ENCODE data around the gene SLC7A9.
"Not testable (repeated sequence)": the region's sequence is repeated elsewhere in the genome, so short reads cannot be mapped to it uniquely, and the experiment has no call there.

SLC7A9 gene

DNA sequence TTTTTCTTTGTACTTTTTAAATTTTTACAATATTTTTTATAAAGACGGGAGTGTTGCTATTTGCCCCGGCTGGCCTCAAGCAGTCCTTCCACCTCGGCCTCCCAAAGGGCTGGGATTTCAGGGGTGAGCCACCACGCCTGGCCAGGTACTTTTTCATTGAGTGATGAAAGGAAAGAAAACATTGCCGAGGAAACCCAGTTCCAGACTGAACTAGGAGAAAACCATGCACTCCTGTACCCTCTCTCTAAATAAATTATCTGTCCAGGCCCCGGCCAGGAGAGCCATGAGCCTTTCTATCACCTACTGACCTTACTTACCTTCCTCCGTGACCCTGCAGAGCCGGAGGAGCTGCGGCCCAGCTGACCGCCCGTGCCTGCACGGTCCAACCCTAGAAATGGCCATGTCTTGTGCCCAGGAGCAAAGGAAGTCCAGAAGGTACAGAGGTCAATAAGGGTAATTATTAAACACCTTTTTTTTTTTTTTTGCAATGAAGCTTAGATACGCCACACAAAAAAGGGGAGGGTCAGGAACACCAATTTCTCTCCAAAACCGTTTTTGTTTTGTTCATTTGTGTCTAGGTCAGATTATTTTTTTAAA, at the start of gene SLC7A9:
Gene SLC7A9 (minus strand): TSS at position 399 of the 597 bp plus-strand sequence. CDS start 1,233 bp downstream, outside the sequence.
- DNase-seq, result no peak

DNA sequence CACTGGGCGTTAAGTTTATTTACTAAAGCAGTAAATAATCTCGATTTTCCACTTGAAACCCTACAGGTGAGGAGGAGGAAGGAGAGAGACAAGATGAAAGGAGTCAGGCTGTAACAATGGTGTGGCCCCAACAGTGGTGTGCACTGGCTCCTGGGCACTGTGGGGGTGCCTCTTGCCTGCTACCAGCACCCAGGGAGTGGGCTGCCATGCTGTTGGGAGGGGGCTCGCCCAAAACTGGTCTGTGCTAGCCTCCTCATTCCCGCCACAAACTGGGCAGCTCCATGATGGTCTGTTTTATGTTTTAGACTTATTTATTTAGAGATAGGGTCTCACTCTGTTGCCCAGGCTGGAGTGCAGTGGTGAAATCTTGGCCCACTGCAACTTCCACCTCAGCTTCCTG, 49.8 kb upstream of the SLC7A9 start:
- no peak for DNase-seq

DNA sequence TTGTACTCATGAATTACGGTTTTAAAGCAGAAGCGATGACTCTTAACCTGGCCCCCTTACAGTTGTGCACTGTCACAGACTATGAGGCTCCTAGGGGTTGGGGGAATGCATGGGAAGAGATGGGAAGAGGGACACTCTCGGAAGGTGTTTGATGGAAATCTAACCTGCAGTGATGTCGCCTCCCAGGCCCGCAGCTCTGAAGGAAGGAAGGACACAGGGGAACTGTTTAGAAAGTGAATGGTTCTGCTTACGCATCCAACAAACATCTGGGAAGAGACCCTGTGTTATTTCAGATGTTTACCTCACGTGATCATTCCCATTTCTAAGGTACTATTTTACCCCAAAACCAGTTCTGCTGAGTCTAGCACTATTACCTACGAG, 48.0 kb upstream of the SLC7A9 start:
- DNase-seq, result no peak

DNA sequence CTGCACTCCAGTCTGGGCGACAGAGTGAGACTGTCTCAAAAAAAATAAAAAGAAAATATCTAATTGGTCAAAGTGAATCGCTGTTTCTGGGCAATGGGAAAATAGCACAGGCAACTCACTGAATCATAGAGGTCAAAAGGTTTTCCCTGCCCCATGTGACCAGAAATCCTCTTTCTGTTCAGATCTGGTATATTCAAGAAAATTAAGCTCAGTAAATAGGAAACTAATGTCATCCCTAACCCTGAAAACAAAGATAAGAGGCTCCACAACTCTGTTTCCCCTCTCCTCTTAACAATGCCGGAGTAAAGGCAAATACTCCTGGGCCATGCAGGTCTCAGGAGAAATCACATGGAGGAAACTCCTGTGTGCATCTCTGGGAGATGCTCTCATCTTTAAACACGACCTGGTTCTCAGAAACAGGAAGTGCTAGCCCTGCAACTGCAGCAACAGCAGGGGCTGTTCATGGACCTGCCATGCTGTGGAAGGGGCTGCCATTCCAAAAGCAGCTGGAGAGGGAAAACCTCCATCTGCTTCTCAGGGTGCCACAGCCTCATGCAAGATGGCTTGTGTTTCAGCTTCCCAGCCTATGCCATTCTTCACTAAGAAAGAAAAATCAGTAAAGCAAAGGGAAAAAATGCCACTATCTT, 47.5 kb upstream of the SLC7A9 start:
- DNase-seq, result no peak

DNA sequence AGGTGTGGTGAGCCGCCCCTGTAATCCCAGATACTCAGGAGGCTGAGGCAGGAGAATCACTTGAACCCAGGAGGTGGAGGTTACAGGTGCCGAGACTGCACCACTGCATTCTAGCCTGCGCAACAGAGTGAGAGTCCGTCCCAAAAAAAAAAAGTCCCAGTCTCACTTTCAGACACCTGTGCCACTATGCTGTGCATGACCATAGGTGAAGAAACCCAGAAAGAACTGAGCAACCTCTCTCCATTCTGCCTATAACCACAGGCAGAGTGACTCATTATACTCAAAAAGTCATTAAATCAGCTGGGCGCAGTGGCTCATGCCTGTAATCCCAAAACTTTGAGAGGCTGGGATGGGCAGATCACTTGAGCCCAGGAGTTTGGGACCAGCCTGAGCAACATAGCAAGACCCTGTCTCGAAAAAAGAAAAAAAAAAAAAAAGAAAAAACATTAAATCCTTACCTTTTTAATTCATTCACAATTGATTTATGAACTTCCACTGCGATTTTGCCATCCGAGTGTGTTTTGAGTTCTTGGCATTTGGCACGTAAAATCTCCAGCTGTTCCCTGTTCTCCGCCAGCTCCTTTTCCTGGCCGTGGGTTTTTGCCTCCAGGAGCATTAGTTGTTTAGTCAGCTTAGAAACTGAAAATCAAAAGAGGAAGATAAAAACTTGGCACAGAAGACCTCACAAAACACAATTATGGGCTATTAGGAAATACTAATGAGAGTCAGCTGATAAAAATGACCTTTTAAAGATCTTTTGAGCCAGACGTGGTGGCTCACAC, 45.5 kb upstream of the SLC7A9 start:
- no peak for DNase-seq

DNA sequence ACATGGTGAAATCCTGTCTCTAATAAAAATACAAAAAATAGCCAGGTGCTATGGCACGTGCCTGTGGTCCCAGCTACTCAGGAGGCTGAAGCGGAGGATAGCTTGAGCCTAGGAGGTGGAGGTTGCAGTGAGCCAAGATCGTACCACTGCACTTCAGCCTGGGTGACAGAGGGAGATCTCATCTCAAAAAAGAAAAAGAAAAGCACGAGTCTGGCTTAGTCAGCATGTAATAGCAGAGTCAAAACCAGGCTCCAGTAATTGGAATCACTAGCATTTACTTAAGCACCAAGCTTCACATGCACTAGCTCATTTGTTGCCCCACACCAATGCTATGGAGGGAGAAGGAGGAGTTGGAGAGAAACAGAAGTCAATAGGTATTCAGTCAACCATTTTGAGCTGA, 41.9 kb upstream of the SLC7A9 start:
- no peak for DNase-seq

DNA sequence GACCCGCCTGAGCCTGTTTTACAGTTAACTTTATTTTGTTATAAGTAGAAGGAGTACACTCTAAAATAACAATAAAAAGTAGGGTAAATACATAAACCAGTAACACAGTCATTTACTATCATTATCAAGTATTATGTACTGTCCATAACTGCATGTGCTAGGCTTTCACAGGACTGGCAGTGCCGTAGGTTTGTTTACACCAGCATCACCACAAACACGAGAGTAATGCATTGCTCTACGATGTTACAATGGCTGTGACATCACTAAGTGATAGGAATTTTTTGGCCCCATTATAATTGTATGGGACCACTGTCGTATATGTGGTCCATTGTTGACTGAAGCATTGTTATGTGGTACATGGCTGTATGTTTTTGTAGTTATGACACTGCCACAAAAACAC, 41.3 kb upstream of the SLC7A9 start:
- no peak for DNase-seq

DNA sequence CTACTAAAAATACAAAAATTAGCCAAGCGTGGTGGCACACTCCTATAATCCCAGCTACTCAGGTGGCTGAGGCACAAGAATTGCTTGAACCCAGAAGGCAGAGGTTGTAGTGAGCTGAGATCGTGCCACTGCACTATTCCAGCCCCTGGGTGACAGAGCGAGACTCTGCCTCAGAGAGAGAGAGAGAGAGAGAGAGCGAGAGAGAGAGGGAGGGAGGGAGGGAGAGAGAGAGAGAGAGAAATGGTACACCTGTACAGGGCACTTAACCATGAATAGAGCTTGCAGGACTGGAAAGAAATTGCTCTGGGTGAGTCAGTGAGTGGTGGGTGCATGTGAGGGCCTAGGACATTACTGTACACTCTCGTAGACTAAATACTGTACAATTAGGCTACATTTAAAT, 40.5 kb upstream of the SLC7A9 start:
- no peak for DNase-seq

DNA sequence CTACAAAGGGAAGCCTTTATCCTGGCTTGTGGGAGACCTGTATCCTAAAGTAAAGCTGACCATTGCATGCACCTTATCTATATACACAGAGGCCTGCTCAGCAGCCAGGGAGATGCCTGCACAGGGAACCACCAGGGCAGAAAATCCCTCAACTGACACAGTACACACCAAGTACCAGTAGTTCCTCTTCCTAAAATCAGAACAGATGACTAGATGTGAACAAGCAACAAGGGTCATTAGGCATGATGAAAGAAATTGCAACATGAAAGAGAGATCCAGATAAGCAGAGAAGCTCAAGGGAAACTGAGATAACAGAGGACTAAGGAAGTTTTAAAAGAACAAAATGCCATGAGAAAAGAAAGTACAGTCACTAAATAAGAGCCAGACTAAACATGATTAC, 39.7 kb upstream of the SLC7A9 start:
- no peak for DNase-seq

DNA sequence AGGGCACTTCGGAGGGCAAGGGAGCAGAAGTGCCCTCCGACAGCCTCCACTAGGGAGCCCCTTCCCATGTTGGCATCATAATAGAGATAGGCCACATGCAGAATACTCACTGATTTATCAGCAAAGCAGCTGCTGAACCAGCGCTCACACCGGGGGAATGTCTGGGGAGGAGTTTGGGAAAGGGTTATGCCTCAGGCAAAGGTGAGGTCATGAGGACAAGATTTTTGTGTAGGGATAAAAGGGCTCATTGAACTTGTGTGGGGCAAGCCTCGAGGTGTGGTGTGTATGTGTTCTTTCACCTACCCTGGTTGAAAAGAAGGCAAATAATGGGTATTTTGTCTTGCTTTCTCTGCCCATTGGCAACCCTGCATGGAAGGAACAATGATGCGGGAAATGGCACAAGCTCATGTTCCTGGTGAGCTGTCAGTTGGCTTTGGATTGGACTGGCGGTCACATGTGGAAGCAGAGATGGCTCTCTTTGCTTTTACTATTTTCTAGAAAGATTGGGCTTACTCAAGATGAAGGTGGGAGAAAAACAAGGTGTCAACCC, 39.1 kb upstream of the SLC7A9 start:
- no peak for DNase-seq

DNA sequence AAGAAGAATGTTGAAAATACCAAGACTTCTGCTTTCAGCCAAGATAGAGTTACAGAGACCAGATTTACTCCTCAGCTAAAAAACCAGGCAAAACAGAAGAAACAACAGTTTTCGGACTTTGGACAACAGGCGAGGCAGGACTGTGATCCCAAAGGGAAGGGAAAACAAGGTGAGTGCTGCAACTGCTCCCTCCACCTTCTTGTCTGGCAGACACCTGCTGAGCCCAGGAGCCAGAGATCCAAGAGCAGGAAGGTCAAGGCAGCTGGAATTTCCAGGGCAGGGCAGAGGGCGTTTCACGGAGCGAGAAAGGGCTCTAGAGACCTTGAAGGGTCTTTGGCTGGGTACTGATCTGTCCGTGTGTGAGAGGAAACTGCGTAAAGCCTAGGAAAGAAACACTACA, 32.9 kb upstream of the SLC7A9 start:
- no peak for DNase-seq

DNA sequence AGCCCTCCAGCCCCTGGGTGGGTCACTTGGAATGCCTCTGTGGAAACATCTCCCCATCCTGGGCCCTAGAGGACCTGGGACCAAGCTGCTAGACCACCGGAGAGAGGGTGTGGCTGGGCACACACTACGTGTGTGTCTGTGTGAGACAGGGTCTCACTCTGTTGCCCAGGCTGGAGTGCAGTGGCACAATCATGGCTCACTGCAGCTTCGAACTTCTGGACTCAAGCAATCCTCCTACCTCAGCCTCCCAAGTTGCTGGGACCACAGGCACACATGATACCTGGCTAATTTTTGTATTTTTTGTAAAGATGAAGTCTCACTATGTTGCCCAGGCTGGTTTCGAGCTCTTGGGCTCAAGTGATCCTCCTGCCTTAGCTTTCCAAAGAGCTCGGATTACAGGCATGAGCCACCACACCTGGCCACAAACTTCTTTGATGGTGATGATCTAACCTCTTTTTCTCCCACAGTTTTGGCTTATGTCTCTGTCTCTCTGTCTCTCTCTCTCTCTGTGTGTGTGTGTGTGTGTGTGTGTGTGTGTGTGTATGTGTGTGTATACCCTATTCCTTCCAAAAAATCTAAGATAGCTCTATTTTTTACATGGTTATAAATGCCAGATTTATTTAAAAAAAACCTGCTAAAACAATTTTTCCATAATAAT, 32.1 kb upstream of the SLC7A9 start:
- no peak for DNase-seq

DNA sequence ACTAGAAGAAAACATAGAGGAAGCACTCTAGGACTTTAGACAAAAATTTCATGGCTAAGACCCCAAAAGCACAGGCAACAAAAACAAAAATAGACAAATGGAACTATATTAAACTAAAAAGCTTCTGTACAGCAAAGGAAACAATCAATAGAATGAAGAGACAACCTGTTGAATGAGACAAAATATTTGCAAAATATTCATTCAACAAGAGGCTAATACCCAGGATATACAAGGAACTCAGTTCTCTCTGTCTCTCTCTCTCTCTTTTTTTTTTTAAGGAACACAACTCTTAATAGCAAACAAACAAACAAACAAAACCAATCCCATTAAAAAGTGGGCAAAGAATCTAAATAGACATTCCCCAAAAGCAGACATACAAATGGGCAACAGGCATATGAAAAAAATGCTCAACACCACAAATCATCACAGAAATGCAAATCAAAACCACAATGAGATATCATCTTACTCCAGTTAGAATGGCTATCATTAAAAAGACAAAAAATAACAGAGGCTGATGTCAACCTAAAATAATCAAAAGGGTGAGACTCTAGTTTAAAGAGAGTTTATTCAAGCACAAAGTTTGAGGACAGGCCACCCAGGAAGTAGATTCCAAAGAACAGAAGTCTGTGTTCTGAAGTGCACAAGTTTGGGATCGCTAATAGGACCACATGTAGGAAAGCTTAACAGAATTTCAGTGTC, 27.1 kb upstream of the SLC7A9 start:
- DNase-seq, result no peak

DNA sequence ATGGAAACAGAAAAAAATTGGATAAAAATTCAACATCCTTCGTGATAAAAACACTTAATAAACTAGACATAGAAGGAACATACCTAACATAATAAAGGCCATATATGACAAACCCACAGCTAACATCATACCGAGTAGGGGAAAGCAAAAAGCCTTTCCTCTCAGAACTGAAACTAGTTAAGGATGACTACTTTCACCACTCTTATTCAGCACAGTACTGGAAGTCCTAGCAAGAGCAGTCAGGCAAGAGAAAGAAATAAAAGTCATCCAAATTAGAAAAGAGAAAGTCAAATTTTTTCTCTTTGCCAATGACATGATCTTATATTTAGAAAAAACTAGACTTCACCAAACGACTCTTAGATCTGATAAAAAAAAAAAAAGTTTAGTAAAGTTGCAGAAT, 25.8 kb upstream of the SLC7A9 start:
- DNase-seq, result no peak

DNA sequence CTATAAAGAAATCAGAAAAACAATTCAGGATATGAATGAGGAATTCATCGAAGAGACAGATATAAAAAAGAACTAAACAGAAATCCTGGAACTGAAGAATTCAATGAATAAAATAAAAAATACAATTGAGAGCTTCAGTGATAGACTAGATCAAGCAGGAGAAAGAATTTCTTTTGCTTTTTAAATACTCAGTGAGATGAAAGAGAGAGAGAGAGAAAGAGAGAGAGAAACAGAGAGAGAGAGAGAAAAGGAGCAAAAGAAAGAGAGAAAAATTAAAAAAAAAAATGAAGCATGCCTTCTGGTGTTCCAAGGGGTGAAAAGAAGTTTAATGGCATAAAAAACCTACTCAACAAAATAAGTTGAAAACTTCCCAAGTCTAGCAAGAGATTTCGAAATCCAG, 22.0 kb upstream of the SLC7A9 start:
- DNase-seq, result no peak

DNA sequence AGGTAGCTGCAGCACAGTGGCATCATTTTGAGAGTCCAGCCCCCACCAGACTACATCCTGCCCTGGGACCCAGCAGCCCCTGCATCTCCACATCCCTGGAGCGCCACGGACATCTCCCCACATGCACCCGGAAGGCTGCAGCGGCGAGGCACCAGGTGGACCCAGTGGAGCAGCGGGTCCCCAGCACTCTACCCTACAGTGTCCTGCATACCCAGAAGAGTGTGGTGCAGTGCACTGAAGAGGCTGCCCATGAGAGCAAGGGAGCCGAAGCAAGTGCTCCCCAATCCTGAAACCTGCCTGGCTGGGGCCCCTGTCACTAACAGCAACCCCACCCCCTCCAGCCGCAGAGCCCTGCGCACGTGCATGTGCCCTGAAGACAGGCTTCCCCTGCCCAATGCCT, 21.3 kb upstream of the SLC7A9 start:
- no peak for DNase-seq

DNA sequence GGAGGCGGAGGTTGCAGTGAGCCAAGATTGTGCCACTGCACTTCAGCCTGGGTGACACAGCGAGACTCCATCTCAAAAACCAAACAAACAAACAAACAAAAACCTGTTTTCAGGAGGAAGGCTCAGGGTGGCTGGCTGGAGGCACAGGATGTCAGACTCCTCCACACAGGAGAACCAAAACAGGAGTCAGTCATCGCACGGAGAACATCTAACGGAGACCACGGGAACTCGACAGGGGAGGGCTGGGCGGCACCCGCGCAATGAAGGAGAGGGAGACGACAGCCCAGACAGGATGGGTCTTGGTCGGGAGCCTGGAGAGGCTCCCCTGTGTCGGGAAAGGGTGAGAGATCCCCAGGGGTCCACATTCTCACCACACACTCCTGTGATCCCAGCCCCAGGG, 20.8 kb upstream of the SLC7A9 start:
- no peak for DNase-seq

DNA sequence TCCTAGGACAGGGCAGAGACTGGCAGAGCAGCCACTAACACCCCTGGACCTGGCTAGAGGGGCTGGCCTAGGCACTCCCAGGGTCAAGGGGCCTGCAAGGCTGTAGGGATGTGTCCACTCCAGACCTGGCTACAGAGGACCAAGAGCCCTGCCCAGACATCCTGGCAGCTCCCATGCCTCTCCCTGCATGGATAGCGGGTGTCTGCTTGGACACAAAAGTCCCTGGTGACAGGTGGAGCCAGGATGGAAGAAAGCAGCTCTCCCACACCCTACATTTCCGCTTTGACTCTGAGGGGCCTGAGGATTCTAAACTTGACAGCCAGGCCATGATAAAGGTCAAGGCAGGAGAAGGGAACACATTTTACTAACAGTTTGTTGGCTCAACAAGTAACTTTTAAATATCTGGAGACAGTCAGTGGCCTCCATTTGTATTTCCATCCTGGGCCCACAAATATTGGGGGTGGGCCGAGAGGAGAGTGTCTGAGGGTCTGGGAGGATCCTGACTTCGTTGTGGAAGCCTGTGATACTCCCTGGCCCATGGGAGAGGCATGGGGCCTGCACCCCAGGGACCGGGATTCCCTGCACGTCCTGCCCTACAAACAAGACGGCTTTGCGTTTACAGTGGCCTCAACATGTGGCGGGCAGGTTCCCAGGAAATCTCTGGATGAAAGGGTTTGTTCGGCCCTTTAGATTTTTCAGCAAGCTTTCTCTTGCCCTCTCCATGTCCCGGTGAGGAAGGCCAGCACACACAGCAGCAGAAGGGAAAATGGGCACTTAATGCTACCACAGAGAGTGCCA, 19.8 kb upstream of the SLC7A9 start:
- no peak for DNase-seq

DNA sequence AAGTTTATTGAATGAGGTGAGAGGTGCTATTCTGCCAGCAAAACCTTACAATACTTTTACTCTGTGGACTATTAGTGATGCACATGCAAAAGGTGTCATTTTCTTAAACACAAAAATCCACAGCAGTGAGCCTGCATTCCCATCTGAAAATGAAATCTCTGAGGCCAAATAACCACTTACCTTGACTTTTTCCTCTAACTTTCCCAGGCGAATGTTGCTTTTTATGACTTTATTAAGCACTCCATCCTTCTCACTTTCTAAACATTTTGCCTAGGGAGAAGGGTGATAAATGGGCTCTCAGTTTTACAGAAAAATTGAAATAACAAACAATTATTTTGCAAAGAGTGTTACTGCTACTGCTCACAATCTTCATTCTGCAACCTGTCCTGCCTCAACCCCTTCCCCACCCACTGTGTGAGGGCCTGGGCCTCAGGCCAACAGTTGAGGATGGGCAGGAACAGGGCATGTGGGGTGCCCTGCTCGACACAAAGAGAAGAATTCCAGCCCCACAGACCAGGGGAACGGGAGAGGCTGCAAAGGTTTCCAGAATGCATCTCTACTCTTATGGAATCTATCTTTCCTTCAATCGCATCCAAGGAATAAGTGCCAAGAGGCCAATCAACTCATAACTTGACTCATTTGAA, 18.1 kb upstream of the SLC7A9 start:
- no peak for DNase-seq

DNA sequence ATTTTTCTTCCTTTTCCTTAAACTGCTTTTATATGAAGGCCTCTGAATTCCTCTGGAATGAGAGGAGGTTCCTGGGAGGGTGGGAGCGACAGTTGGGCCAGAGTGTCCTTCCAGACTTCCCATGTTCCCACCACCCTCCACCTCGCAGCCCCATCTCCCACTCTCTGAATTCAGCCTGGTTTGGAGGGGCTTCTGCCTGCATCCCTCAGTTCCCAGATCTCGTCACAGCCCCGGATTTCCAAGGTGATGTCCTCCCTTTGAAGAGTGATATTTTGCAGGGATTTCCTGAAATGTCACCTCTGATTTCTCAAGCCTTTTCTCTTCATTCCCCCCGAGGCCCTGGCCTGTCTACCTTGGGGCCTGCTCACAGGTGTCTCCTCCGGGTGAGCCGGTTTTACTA, 16.7 kb upstream of the SLC7A9 start:
- DNase-seq, result no peak

DNA sequence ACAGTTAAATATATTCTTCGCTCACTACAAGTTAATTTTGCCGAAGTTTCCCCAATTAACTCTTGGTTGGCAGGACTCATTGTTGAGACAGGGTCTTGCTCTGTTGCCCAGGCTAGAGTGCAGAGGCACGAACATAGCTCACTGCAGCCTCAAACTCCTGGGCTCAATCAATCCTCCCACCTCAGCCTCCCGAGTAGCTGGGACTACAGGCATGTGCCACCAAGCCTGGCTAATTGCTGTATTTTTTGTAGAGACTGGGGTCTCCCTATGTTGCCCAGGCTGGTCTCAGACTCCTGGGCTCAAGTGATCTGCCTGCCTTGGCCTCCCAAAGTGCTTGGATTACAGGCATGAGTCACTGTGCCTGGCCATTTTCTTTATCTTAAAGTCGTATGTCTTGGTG, 15.7 kb upstream of the SLC7A9 start:
- DNase-seq, result not testable (repeated sequence)

DNA sequence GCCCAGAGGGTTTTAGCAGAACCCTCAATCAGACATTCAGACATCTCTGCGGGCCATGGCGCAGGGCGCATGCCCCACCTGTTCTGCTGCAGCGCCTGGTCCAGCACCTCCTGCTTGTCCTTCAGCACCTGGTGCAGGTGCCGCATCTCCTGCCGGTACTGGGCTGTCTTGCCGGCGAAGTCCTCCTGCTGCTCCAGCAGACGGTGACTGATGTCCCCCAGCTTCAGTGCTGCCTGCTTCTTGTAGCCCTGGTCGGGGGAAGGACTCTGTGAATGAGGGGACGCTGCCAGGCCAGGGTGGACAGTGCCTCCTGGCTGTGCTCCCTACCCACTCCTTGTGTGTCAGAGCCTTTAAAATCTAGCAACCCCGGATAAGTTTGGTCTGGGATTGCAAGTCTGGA, 12.2 kb upstream of the SLC7A9 start:
- no peak for DNase-seq

All from NCI-H2227 treated with DMSO at 0.1 percent for 48 hours (cell line).